Suprapubic skin (tissue), 4 donors: ENCODE data around the gene LGI2.

Source experiments
- CTCF ChIP-seq, 2 donors: fragments of 200-600 bp in 1 of 2; fragments of 450-650 bp in 1 of 2; sonication (generic) in 1 of 2; IDR thresholded peaks; one replicate each; pipeline ENCODE4 v1.5.1; 2016 to 2019; ENCODE audit warnings: antibody characterized with exemption in 2 of 2, mild to moderate bottlenecking in 1 of 2, moderate library complexity in 1 of 2
- POLR2A ChIP-seq, 2 donors: fragments of 450-650 bp; IDR thresholded peaks; one replicate each; pipeline ENCODE4 v1.6.1; 2017; ENCODE audit warnings: antibody characterized with exemption in 2 of 2, mild to moderate bottlenecking in 2 of 2, moderate library complexity in 2 of 2
- POLR2AphosphoS5 ChIP-seq, 3 donors: sonication (generic); formaldehyde crosslinking; IDR thresholded peaks; one replicate each; pipeline ENCODE4 v1.6.1; 2017; ENCODE audit warnings: antibody characterized with exemption in 3 of 3

DNA sequence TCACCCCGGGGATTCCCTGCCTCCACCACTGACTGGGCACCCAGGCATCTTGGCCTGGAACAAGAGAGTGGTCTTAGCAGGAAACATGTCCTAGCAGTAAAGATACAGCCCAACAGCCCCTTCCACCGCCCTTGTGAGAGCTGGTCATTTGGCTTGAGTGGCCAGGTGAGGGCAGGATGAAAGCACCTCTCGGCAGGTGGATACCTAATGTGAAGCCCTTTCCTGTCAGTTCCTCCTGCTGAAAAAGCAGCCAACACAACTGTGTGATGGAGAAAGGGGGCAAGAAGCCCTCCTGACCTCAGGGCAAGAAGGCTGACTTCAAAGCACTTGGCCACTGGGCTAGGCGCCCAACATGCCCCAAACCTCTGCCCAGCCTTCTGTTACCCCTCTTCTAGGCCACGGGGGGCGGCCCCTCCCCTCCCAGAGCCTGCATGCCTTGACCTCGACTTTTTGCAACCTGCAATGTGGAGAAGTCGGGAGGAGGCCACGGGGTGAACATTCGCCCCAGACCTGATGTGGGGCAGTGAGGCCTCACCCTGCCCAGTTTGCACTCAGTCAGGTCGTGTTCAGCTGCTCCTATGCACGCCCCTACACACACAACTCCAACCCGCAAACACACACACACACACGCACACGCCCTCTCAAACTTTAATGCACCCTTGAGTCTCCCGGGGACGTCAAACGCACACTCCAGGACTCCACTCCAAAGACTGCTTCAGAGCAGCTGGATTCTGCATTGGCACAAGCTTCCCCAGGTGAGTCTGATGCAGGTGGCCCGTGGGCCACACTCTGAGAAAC lies 1.1 kb downstream of the LGI2 start:
- TF ChIP-seq CTCF (IDR thresholded peaks at IDR 0.05), result no peak
- TF ChIP-seq POLR2A (IDR thresholded peaks at IDR 0.05), result no peak
- no peak for TF ChIP-seq POLR2AphosphoS5 (IDR thresholded peaks at IDR 0.05)
